Muscle of arm (tissue), 14 donors: Measurements from ENCODE around the gene EIF4E1B. TPM values are rescaled to one million over a fixed set of nuclear protein-coding genes. Genes with fewer than 3 reads are reported as not detected.
"Not testable (repeated sequence)": the region's sequence is repeated elsewhere in the genome, so short reads cannot be mapped to it uniquely, and the experiment has no call there.

ENCODE experiments used
- DNase-seq: peaks from one replicate; pipeline ENCODE4 v3.0.0-alpha.2; 2013
- long read RNA-seq, 11 donors: transcript quantifications; one replicate each; lab custom pipeline, GENCODE V29; 2026
- polyA plus RNA-seq, 12 donors: library from polyadenylated mRNA; unstranded; fragments of 120-200 nt; gene quantifications; one replicate each; pipeline ENCODE4 v1.2.1, GENCODE V29; 2013; ENCODE audit not compliant: insufficient read length in 12 of 12

EIF4E1B gene, protein sequence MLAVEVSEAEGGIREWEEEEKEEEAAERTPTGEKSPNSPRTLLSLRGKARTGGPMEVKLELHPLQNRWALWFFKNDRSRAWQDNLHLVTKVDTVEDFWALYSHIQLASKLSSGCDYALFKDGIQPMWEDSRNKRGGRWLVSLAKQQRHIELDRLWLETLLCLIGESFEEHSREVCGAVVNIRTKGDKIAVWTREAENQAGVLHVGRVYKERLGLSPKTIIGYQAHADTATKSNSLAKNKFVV
- under 1 TPM in 1 of 12 donors, not detected in 11; 0.10 TPM for polyA plus RNA-seq
- long read RNA-seq, donor 1 = 0 reads
- long read RNA-seq, donor 2 = 0 reads
- long read RNA-seq, donor 3 = 0 reads
- long read RNA-seq, donor 4 = 0 reads
- long read RNA-seq, donor 5 = 0 reads
- long read RNA-seq, donor 6 = 0 reads
- long read RNA-seq, donor 7 = 0 reads
- long read RNA-seq, donor 8 = 0 reads
- long read RNA-seq, donor 9 = 0 reads
- long read RNA-seq, donor 10 = 0 reads
- long read RNA-seq, donor 11 = 0 reads

DNA sequence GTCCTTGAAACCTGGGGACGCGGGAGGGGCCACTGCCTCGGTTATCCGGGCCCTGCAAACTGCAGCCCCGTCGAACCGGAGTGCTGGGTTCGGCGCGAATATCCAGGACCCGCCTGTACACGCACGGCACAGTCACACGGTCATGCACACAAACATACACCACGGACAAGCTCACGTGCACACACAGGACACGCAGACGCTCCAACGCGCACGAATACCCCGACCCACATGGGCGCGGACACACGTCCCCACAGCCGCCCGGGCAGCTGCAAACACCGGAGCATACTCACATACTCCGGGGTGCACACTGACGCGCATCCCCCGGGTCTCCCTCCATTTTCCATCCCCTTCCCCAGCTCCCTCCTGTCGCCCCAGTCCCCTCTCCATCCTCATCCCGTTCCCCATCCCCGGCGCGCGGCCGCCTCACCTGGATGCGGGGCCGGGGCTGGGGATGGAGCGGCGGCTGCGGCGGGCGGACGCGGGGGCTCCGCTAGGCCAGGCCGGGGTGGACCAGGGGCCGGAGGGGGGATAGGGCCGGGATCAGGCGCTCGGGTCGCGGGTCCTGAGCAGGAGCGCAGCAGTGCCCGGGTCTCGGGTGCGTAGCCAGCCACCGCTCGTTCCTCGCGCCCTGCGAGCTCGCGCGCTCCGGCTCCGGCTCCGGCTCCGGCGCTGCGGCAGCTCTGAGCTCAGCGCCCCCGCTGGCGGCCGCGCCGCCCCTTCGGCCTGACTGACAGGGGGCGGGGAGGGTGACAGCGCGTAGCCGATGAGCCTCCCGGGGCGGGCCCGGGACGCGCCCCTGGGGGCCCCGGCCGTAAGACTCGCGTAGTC is at the start of gene EIF4E1B, which contains the start of gene SNCB:
Gene EIF4E1B (plus strand): TSS at position 823 of the 828 bp plus-strand sequence. CDS start 12,113 bp downstream, outside the sequence.
Gene SNCB (minus strand): TSS at position 682 of the 828 bp plus-strand sequence. CDS start 880 bp downstream, outside the sequence.
- no peak for DNase-seq

DNA sequence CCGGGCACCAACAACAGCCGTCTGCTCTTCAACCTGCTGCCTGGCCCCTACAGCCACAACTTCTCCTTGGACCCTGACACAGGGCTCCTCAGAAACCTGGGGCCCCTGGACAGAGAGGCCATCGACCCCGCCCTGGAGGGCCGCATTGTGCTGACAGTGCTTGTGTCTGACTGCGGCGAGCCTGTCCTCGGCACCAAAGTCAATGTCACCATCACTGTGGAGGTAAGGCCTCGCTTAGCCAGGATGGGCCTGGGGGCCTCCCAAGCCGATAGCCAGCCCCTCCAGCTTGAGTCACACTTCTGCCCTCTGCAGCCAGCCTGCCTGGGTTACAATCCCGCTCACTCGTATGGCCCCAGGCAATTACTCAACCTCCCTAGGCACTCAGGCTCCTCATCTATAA is 49.1 kb upstream of the EIF4E1B start:
- DNase-seq = no peak

DNA sequence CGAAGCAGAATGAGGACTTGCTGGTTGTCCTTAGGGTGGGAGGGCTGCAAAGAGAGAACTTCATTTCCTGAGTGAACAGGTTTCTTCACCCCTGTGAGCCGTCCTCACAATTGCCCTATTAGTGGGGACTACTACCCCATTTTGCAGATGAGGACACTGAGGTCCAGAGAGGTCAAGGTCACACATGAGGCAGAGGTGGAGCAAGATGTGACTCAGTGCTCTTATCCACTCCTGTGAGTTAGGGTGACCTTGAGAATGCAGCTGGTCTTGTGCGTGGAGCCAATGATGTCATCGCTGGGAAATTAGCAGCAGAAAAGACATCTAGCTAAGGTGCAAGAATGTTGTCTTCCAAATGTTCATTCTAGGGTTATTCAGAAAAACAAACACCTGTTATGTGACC is 47.4 kb upstream of the EIF4E1B start:
- no peak for DNase-seq

DNA sequence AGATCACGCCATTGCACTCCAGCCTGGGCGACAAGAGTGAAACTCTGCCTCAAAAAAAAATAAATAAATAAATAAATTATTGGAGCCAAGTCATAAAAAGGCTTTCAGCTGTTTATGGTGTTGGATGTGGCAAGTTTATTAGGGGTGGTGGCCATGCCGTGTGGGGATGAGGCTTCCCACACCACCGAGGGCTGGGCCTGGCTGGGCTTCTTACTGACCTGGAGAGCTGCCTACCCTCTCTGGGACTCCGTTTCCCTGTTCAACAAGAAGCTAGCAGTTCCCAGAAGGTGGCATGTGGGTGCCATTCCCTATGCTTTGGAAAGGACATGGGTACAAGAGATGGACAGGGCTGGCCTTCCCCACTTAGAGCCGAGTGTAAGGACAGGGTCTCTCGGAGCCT is 43.1 kb upstream of the EIF4E1B start:
- DNase-seq = no peak

DNA sequence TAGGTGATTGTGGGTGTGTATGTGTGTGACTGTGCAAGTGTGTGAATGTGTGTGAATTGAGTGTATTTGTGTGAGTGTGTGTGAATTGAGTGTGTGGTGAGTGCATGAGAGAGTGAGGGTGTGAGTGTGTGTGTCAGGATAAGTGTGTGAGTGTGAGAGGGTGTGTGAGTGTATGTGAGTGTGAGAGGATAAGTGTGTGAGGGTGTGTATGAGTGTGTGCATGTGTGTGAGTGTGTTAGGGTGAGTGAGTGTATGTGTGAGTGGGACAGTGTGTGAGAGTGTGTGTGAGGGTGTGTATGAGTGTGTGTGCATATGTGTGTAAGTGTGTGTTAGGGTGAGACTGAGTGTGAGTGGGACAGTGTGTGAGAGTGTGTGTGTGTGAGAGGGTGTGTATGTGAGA is 42.2 kb upstream of the EIF4E1B start:
- DNase-seq = no peak

DNA sequence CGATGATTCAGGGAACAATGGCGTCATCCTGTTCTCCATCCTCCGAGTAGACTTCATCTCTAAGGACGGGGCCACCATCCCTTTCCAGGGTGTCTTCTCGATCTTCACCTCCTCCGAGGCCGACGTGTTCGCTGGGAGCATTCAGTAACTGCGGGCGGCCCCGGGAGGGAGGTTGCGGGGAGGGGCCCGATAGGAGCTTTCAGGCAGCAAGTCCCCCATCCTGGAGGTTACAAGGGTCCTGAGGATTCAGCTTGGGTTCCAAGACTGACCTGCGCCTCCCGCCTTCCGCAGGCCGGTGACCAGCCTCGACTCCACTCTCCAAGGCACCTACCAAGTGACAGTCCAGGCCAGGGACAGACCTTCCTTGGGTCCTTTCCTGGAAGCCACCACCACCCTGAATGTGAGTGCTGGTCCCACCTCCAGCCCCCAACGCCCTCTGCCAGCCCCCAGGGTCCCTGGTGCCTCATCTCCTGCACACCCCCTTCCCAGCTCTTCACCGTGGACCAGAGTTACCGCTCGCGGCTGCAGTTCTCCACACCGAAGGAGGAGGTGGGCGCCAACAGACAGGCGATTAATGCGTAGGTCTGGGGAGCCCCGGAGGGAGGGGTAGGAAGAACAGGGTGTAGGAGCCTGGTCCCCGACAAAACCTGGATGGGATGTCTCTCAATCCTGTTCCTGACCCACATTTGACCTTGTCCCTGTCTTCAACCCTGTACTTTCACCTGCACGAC is 41.3 kb upstream of the EIF4E1B start:
- no peak for DNase-seq

DNA sequence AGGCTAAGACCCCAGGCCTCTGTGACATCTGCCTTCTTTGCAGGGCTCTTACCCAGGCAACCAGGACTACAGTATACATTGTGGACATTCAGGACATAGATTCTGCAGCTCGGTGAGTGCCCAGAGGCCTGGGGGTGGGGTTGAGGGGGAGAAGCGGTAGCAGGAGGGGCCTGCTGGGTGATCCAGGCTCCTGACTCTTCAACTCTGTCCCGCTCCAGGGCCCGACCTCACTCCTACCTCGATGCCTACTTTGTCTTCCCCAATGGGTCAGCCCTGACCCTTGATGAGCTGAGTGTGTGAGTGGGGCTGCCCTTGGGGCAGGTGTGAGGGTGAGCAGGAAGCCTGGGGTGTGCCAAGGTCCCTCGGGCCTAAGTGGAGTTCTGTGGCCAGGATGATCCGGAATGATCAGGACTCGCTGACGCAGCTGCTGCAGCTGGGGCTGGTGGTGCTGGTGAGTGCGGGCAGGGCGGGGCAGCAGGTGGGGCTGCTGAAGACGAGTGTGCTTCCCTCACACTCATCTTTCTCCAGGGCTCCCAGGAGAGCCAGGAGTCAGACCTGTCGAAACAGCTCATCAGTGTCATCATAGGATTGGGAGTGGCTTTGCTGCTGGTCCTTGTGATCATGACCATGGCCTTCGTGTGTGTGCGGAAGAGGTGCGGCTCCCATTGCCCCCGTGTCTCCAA is 40.3 kb upstream of the EIF4E1B start:
- DNase-seq = no peak

DNA sequence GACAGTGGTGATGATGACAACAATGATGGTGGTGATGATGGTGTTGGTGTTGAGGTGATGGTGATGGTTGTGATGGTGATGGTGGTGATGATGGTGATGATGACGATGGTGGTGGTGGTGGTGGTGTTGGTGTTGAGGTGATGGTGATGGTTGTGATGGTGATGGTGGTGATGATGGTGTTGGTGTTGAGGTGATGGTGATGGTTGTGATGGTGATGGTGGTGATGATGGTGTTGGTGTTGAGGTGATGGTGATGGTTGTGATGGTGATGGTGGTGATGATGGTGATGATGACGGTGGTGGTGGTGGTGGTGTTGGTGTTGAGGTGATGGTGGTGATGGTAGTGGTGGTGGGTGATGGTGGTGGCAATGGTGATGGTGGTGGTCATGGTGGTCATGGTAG is 38.8 kb upstream of the EIF4E1B start:
- DNase-seq = not testable (repeated sequence)

DNA sequence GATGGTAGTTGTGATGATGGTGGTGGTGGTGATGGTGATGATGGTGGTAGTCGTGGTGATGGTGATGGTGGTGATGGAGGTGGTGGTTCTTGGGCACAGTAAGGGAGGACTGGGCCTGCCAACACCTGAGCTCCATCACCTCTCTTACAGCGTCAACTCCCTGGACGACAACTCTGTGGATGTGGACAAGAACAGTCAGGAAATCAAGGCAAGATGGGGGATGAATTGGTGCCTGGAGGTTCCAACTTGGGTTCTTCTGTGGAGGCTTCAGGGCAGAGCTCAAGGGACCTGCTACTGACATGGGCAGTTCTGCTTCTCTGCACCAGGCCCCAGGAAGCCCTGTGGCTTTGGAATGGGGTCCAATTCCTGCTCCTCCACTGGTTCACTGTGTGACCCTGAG is 37.9 kb upstream of the EIF4E1B start:
- DNase-seq = no peak

DNA sequence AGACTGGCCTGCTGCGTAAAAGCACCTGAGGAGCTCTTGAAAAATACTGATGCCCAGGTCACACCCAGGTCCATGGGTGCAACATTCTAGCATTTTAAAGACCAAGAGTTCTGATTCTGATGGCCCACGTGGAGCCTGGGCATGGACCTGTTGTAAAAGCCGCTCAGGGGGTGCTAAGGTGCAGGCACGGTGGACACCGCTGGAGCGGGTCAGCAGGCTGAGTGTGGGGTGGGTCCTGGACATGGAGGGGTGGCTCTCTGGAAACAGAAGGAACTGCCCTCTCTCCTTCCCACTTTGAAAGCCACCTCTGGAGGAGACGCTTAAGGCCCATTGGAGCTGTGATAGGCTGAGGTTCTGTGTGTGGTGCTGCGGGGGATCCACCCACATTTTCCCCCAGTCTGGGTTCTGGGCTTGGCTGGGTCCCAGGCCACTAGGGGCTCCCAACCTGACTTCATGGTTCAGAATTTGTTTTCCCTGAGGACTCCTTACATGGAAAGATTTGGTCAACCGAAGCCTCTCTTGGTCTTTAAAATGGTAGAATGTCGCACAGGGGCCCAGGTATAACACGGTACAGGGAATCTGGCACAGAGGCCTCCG is 37.1 kb upstream of the EIF4E1B start:
- DNase-seq = no peak

DNA sequence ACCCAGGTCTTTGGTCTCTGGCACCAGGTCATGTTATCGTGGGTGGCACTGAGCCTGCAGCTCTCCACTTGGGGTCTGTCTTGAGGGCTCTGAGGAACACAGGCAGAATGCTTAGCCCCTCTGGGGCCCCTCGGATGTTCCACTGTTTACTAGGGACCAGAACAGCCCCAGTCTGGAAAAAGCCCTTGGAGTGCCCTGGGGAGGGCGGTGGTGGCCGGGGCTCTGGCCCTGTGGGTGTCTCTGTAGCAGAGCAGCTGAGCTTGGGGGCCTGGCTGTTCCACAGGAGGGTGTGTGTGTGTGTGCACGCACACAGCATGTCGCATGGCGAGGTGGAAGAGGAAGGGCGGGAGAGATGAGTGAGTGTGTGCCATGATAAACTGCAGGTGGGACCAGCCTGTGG is 35.9 kb upstream of the EIF4E1B start:
- no peak for DNase-seq

DNA sequence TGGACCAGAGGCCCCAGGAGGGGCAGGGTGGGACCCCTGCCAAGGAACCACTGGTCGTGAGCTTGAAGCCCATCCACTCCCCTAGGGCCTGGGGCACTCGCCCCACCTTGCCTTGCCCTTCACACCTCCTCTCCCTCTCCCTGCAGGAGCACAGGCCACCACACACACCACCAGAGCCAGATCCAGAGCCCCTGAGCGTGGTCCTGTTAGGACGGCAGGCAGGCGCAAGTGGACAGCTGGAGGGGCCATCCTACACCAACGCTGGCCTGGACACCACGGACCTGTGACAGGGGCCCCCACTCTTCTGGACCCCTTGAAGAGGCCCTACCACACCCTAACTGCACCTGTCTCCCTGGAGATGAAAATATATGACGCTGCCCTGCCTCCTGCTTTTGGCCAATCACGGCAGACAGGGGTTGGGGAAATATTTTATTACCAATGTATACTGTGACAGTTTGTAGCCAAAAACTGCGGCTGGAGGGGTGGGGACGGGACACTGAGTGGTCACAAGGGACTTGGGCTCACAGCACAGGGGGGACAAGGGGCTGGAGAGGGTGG is 35.0 kb upstream of the EIF4E1B start:
- DNase-seq = no peak

DNA sequence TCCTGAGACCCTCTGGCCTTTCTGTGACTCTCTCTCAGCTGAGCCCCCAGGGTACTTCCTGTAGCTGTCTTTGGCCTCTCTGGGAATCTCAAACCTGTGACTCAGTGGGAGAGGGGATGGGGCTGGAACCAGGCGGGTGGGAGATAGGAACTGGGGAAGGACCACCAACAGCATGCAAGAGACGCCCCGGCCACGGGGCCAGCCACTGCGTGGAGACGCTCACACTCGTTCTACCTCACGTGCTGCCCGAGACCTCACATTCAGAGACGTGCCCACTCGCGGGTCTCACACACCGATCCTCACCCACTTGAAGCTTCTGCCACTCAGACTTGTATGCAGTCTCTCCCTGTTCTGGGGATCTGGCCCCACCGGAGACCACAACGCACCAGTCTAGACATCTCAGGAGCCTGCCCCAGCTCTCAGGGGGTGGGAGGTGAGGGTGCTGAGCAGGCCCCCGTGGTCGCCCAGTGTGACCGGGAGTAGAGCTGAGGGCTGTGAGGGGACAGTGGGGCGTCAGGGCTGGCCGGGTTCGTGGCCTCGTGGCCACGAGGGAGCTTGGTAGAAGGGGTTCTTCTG is 34.3 kb upstream of the EIF4E1B start:
- DNase-seq = no peak

DNA sequence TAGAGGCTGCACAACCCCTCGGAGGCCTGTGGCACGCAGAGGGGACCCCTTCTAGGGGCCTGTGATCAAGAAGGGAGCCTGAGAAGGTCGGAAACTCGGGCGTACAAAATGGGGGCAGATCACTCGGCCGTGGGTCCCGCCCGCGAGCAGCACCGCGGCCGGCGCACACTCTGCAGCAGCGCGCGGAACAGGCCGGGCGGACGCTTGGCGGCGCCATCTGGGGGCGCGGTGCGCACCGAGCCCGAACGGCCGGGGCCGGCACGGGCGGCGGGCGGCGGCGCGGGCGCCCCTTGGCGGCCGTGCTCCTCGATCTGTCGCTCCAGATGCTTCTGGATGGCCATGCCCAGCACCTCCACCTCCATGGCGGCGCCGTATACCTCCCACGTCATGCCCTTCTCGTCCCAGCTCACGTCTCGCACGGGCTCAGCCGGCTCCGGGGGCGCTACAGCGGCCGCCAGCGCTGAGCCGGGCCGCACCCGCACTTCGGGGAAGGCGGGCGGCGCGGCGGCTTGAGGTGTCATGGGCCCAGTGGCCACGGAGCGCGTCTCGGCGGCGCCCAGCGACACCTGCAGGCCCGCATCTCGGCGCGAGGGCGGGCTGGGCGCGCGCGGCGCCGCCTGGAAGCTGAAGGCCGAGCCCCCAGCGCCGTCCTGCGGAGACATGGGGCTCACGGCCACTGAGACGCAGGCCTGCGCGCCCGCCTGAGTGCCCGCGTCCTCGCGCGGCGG is 33.6 kb upstream of the EIF4E1B start:
- DNase-seq = peak; percentile 10

DNA sequence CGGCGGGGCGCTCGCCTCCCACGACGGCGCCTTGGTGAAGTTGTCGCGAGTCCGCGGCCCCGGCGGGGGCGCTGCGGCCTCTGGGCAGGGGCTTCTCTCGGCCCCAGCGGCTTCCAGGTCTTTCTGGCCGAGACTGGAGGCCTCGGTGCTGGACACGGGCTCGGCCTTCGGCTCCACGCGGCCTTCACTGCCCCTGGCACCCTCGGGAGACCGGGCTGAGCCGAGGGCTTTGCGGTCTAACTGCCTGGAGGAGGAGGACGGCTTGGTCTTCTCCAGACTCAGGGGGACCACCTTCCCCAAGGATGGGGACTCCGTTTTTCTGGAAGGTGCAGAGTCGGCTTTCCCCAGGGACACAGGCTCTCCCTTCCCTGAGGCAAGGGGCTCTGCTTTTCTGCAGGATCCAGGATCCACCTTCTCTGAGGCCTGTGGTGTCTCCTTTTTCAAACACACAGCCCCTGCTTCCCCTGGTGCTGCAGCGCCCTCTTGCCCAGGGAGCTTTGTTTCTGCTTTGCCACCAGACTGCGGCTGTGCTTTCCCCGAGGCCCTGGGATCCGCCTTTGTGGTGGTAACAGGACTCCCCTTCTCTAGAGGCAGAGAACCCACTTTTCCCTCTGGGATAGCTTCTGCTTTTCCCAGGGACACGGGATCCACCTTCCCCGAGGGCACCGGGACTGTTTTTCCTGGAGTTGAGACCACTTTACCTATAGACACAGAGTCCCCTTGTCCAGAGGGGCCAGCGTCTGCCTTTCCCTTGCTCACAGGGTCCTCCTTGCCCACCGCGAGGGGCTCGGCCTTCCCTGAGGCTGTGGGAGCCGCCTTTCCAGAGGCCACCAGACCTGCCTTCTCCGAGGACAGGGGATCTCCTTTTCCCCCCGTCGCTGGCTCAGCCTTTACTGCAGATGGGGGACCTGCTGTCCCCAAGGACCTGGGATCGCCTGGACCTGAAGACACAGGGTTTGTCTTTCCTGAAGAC is 32.8 kb upstream of the EIF4E1B start:
- DNase-seq = no peak

DNA sequence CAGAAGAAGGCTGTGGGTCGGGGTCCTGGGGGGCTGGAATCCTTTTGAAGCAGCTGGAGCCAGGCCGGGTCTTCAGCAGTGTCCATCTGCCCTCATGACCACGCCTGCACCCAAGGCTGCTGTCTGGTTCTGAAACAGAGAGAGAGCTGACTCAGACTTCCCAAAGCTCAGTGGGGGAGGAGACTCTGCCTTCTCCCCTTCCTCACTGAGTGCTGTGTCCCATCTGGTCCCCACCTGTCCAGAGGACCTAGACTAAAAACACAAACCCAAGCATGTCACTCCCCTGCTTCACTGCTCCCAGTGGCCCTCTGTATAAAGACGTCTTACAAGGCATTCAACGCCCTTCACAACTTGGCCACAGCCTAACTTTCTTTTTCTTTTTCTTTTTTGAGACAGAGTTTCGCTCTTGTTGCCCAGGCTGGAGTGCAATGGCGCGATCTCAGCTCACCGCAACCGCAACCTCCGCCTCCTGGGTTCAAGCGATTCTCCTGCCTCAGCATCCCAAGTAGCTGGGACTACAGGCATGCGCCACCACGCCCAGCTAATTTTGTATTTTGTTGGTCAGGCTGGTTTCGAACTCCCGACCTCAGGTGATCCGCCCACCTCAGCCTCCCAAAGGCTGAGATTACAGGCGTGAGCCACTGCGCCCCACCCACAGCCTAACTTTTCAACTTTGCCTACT is 30.6 kb upstream of the EIF4E1B start:
- DNase-seq = not testable (repeated sequence)

DNA sequence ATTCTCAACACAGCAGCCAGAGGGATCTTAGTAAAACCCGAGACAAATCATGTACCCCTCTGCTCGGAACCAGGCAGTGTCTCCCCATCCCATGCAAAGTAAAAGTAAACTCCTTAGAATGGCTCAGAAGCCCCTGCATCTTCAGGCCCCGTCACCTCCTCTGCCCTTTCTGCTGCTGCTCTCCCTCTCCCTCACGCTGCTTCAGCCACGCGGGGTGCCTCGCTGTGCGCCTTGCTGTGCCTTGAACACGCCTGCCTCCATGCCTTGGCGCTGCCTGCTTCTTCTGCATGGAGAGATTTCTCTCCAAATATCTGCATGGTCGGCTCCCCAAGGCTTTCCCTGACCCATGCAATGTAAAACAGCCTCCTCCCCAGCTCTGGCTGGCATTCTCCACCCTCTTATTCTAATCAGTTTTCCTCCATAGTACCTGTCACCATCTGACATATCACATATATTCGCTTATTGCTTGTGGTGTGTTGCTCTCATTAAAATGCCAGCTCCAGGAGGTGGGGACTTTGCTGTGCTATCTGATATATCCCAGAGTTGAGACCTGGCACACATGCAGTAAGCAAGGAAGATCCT is 28.5 kb upstream of the EIF4E1B start:
- DNase-seq = no peak
